HL-60 (cell line): ENCODE measurements around the gene NQO2.

Source experiments
- DNase-seq, 2 experiments: peaks; one replicate each; pipeline ENCODE4 v3.0.0-alpha.2; 2010 to 2020; ENCODE audit warnings: low read depth in 1 of 2, low spot score in 1 of 2
- H3K27ac ChIP-seq: fragments of 250-450 bp; sonication (Bioruptor Pico); replicated peaks from 2 replicates; pipeline ENCODE4 v1.5.1; 2020; ENCODE audit warnings: mild to moderate bottlenecking, moderate library complexity
- H3K27me3 ChIP-seq: fragments of 250-450 bp; sonication (Bioruptor Pico); 2 replicates; pipeline ENCODE4 v1.5.1; 2021; ENCODE audit warnings: mild to moderate bottlenecking, moderate library complexity; ENCODE audit not compliant: insufficient read depth, poor library complexity, severe bottlenecking
- H3K4me3 ChIP-seq: replicated peaks from 2 replicates; pipeline ENCODE4 v1.5.1; 2011; ENCODE audit warnings: mild to moderate bottlenecking, control low read depth, low read length; ENCODE audit not compliant: insufficient read depth
- GABPA ChIP-seq: IDR thresholded peaks from 2 replicates; pipeline ENCODE4 v1.6.1; 2012; ENCODE audit warnings: low read depth
- POLR2AphosphoS5 ChIP-seq: IDR thresholded peaks from 2 replicates; pipeline ENCODE4 v1.6.1; 2012; ENCODE audit warnings: low read depth
- SPI1 ChIP-seq: IDR thresholded peaks from 2 replicates; pipeline ENCODE4 v1.6.1; 2012; ENCODE audit warnings: low read depth, mild to moderate bottlenecking, borderline replicate concordance
- TF ChIP-seq, protein P1 (sequence below): IDR thresholded peaks from 2 replicates; pipeline ENCODE4 v1.6.1; 2012; ENCODE audit warnings: low read depth; ENCODE audit not compliant: insufficient replicate concordance
- TF ChIP-seq, protein P2 (sequence below): IDR thresholded peaks from one replicate; pipeline ENCODE4 v1.5.1; 2011; ENCODE audit warnings: low read length, control low read depth, inconsistent platforms; ENCODE audit not compliant: insufficient read depth

Gene NQO2

DNA sequence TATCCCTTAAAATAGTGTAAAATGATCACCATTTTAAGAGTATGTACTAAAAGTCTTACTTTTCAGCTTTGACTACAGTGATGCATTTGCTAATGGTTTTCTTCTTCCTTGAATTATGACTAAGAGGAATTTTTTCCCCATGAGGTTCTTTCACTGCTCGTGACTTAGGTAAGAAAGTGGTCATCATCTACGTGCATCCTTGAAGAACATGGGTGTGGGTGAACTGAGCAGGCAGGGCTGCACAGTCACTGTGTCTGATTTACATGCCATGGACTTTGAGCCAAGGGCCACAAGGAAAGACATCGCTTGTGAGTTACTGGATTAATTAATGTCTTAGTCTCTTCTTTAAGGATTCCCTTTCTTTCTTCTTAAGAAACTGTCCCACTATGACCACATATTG lies 33.3 kb downstream of the NQO2 start:
- Histone ChIP-seq H3K27me3 (no peaks in the 10 kb centered on the region), H3K27ac (no peak overlapping the region), H3K4me3 (no peak overlapping the region)
- DNase-seq: no peak
- TF ChIP-seq POLR2AphosphoS5 (no peak), GABPA (no peak), SPI1 (no peak)
- TF ChIP-seq, protein P1, sequence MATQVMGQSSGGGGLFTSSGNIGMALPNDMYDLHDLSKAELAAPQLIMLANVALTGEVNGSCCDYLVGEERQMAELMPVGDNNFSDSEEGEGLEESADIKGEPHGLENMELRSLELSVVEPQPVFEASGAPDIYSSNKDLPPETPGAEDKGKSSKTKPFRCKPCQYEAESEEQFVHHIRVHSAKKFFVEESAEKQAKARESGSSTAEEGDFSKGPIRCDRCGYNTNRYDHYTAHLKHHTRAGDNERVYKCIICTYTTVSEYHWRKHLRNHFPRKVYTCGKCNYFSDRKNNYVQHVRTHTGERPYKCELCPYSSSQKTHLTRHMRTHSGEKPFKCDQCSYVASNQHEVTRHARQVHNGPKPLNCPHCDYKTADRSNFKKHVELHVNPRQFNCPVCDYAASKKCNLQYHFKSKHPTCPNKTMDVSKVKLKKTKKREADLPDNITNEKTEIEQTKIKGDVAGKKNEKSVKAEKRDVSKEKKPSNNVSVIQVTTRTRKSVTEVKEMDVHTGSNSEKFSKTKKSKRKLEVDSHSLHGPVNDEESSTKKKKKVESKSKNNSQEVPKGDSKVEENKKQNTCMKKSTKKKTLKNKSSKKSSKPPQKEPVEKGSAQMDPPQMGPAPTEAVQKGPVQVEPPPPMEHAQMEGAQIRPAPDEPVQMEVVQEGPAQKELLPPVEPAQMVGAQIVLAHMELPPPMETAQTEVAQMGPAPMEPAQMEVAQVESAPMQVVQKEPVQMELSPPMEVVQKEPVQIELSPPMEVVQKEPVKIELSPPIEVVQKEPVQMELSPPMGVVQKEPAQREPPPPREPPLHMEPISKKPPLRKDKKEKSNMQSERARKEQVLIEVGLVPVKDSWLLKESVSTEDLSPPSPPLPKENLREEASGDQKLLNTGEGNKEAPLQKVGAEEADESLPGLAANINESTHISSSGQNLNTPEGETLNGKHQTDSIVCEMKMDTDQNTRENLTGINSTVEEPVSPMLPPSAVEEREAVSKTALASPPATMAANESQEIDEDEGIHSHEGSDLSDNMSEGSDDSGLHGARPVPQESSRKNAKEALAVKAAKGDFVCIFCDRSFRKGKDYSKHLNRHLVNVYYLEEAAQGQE: no peak
- TF ChIP-seq, protein P2, sequence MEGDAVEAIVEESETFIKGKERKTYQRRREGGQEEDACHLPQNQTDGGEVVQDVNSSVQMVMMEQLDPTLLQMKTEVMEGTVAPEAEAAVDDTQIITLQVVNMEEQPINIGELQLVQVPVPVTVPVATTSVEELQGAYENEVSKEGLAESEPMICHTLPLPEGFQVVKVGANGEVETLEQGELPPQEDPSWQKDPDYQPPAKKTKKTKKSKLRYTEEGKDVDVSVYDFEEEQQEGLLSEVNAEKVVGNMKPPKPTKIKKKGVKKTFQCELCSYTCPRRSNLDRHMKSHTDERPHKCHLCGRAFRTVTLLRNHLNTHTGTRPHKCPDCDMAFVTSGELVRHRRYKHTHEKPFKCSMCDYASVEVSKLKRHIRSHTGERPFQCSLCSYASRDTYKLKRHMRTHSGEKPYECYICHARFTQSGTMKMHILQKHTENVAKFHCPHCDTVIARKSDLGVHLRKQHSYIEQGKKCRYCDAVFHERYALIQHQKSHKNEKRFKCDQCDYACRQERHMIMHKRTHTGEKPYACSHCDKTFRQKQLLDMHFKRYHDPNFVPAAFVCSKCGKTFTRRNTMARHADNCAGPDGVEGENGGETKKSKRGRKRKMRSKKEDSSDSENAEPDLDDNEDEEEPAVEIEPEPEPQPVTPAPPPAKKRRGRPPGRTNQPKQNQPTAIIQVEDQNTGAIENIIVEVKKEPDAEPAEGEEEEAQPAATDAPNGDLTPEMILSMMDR: no peak

DNA sequence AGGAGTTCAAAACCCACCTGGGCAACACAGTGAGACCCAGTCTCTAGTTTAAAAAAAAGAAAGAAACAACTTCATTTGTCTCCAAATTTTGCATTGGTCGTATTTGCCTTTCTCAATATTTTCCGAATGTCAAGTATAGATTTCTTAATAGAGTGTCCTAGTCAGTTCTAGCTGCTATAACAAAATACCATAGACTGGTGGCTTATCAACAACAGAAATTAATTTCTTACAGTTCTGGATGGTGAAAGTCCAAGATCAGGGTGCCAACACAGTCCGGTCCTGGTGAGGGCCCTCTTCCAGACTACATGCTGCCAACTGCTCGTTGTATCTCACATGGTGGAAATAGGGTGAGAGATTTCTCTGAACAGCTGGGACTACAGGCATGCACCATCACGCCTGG lies 34.0 kb downstream of the NQO2 start:
- TF ChIP-seq, protein P1: no peak
- TF ChIP-seq, protein P2: no peak
- no peak for TF ChIP-seq SPI1
- no peak for TF ChIP-seq GABPA
- TF ChIP-seq POLR2AphosphoS5: no peak
- no peak overlapping the region for H3K27ac ChIP-seq
- DNase-seq: no peak
- H3K4me3 ChIP-seq: no peak overlapping the region
- H3K27me3 ChIP-seq: no peaks in the 10 kb centered on the region

DNA sequence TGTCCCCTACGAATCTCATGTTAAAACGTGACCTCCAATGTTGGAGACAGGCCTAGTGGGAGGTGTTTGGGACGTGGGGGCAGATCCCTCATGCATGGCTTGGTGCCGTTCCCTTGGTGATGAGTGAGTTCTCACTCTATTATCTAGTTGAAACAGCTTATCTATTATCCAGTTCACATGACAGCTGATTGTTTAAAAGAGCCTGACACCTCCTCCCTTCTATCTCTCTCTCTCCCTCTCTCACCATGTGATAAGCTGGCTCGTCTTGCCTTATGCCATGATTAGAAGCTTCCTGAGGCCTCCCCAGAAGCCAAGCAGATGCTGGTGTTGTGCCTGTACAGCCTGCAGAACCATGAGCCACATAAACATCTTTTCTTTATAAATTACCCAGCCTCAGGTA lies 35.7 kb downstream of the NQO2 start:
- no peak for DNase-seq
- TF ChIP-seq POLR2AphosphoS5 (no peak), SPI1 (no peak), GABPA (no peak)
- TF ChIP-seq, protein P2: no peak
- TF ChIP-seq, protein P1: no peak
- Histone ChIP-seq H3K27ac (no peak overlapping the region), H3K27me3 (no peaks in the 10 kb centered on the region), H3K4me3 (no peak overlapping the region)
